HEK293T (cell line): ENCODE results near the gene PROS1.

ENCODE experiments used
- BHLHE40 ChIP-seq: fragments of 450-650 bp; IDR thresholded peaks from 2 replicates; pipeline ENCODE4 v1.6.1; 2016; ENCODE audit warnings: mild to moderate bottlenecking, moderate library complexity, borderline replicate concordance
- FOXK2 ChIP-seq: fragments of 450-650 bp; IDR thresholded peaks from 2 replicates; pipeline ENCODE4 v1.6.1; 2016; ENCODE audit warnings: mild to moderate bottlenecking
- LEF1 ChIP-seq: fragments of 450-650 bp; IDR thresholded peaks from 2 replicates; pipeline ENCODE4 v1.6.1; 2017; ENCODE audit warnings: mild to moderate bottlenecking, borderline replicate concordance
- SP1 ChIP-seq: fragments of 450-650 bp; IDR thresholded peaks from 2 replicates; pipeline ENCODE4 v1.6.1; 2017
- TARDBP ChIP-seq: fragments of 450-650 bp; IDR thresholded peaks from 2 replicates; pipeline ENCODE4 v1.6.1; 2016
- ZNF384 ChIP-seq: fragments of 450-650 bp; IDR thresholded peaks from 2 replicates; pipeline ENCODE4 v1.6.1; 2016

- TF ChIP-seq ZNF384 (no peak), BHLHE40 (no peak), LEF1 (no peak), FOXK2 (no peak), SP1 (no peak), TARDBP (no peak)
Observed at GRCh38 chr3:93904568-93904967, 69.1 kb downstream of the PROS1 start.
